ENCODE measurements around the gene ATP6V1B1.
"Not testable (repeated sequence)": the region's sequence is repeated elsewhere in the genome, so short reads cannot be mapped to it uniquely, and the experiment has no call there.

The ATP6V1B1 gene

DNA sequence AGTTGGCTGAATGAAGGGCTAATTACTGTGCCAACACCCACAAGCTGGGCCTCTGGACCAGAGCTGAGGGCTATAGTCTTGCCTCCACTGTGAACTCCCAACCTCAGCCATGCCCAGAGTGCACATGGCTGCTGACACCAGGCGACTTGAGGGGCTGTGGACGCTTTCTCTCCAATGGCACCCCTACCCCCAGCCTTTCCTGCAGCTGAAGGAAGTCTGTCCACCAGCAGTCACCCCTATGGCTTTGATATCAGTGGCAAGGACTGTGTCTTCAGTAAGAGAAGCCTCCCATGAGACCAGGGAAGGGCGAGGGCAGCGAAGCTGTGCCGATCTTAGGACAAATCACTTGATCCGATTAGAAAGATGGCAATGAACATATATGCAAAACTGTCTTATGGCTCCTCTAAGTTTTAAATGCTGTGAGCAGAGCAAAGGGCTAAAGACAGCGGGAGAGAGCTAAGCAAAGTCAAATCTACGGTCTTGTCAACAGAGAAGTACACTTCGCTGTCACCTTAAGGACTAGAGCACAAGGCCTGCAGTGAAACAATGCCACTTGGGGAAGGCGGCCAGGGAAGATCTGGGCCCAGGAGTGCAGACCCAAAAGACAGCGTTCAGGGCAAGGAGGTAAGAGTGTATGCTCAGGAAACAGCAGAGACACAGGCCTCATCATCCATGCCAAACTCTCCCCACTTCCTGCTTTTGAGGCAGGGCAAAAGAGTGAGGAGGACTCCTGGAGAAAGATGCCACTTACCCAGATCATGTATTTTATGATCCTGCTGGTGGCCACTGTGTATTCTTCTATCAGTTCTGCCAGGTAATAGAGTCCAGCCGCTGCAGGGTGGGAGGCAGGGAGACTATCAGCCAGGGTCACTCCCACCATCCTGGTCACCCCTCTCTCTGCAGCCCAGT, 57.5 kb downstream of the ATP6V1B1 start:
- peaks cover 61% of the 10 kb centered on the region for H3K36me3 Mint-ChIP-seq
- H3K4me1 Mint-ChIP-seq, result peaks cover 23% of the 10 kb centered on the region

GRCh38 chr2:70994009-70994698, 58.5 kb downstream of the ATP6V1B1 start:
- no peaks in the 10 kb centered on the region for H3K9me3 Mint-ChIP-seq
- H3K4me1 Mint-ChIP-seq, result peaks cover 23% of the 10 kb centered on the region
- H3K4me3 Mint-ChIP-seq, result peak overlapping the region; percentile 99
- peaks cover 51% of the 10 kb centered on the region for H3K36me3 Mint-ChIP-seq
- ATAC-seq (peak; percentile 74), DNase-seq (ENCODE audit: low spot score in 2 of 2) (peak; percentile 55 to 77)
- peak overlapping the region; percentile 97 for H3K27ac Mint-ChIP-seq

More for the DNA sequence above, 57.5 kb downstream of the ATP6V1B1 start:
- no peaks in the 10 kb centered on the region for H3K9me3 Mint-ChIP-seq
- ATAC-seq (no peak), DNase-seq (ENCODE audit: low spot score in 2 of 2) (no peak)
- peak overlapping the region; percentile 99 for H3K4me3 Mint-ChIP-seq
- peak overlapping the region; percentile 97 for H3K27ac Mint-ChIP-seq

DNA sequence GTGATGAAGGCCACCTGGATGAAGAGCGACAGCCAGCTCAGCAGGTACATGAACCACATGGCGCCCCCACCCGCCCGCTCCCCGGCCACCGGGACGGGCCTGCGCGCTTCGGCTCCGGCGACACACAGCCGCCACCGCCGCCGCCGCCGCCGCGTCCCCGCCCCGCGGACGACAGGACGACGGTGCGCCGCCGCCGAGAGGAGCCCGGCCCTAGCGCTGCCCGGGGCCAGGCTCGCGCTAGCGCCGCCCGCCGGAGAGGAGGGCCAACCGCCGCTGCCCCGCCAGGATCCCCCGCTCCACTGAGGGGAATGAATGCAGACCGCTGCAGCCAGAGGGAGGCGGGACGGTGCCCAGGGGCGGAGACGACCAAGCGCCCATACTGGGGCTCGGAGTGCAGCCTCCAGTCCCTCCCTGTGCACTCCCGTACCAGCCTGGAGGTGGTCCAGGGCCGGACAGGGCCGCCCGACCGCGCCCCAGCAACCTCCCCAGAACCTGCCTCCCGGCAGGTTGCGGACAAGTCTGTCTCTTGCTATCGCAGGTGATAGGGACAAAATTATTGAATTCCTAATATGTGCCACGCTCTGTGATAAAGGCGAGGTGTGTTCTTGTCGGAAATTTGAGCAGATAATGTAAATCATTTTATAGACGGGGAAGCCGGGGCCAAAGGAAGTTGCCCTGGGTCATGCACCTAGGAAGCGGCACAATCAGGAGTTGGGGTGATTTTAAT, 59.2 kb downstream of the ATP6V1B1 start, which contains the start of gene TEX261:
TEX261 (minus strand) TSS at position 175 of the 727 bp plus-strand sequence; CDS start at position 59, 116 bp downstream.
- Mint-ChIP-seq H3K9me3 (no peaks in the 10 kb centered on the region), H3K4me1 (peaks cover 23% of the 10 kb centered on the region), H3K4me3 (peak within 1 kb of the TSS; percentile 99), H3K27ac (peak within 1 kb of the TSS; percentile 97), H3K36me3 (peaks cover 44% of the 10 kb centered on the region)
- ATAC-seq, result peak; percentile 97
- peak; percentile 96 to 97 for DNase-seq (ENCODE audit: low spot score in 2 of 2)

DNA sequence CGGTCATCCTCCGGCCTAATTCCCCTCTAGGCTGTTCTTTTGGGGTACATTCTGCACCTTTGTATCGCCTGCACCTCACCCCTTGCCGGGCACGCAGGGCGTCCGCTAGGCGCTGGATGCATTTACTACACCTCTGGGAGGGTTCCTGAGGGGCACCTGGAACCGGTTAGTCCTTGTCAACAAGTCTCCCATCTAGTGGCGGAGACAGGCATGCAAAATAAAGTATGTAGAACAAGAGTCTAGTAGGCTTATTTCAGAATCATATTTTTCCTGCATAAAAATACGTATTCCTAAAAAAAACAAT, 59.7 kb downstream of the ATP6V1B1 start:
- peaks cover 39% of the 10 kb centered on the region for H3K36me3 Mint-ChIP-seq
- peak; percentile 49 for ATAC-seq

DNA sequence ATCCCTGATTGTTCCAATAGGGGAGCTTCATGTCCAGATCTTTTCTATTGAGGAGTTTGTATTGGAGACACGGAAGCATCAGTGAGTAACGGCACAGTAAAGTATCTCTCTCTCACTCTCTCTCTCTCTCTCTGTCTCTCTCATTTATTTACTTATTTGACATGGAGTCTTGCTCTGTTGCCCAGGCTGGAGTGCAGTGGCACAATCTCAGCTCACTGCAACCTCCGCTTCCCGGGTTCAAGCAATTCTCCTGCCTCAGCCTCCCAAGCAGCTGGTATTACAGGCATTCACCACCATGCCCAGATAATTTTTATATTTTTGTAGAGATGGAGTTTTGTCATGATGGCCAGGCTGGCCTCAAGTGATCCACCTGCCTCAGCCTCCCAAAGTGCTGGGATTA, 63.2 kb downstream of the ATP6V1B1 start:
- peaks cover 18% of the 10 kb centered on the region for H3K4me1 Mint-ChIP-seq

More for the DNA sequence above, 59.7 kb downstream of the ATP6V1B1 start:
- Mint-ChIP-seq H3K9me3 (no peaks in the 10 kb centered on the region), H3K27ac (peak overlapping the region; percentile 65), H3K4me3 (peak overlapping the region; percentile 99), H3K4me1 (peaks cover 24% of the 10 kb centered on the region)
- peak; percentile 17 to 69 for DNase-seq (ENCODE audit: low spot score in 2 of 2)

DNA sequence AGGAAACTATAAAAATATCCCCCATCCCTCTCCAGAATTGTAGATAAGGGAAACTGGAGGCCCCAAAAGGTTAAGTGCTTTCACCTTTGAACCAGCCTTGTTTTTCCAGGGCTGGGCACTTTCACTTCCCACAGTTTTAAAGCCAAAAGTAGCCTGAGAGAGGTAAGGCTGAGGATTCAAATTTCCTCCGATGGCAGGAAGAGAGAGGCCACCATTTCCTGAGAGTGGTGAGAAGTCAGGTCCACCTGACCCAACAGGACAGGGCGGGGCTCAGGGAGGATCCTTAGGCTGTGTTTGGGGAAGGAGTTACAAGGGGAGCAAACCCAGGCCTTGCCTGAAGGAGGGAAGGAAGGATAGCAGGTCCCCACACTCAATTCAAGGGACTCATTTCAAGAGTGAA, 63.7 kb downstream of the ATP6V1B1 start:
- ATAC-seq, result no peak
- Mint-ChIP-seq H3K9me3 (no peaks in the 10 kb centered on the region), H3K4me1 (peaks cover 14% of the 10 kb centered on the region), H3K27ac (no peak overlapping the region), H3K36me3 (peaks cover under 1% of the 10 kb centered on the region), H3K4me3 (no peak overlapping the region)
- no peak for DNase-seq (ENCODE audit: low spot score in 2 of 2)

More for the DNA sequence above, 63.2 kb downstream of the ATP6V1B1 start:
- not testable (repeated sequence) for H3K4me3 Mint-ChIP-seq; DNase-seq (ENCODE audit: low spot score in 2 of 2); ATAC-seq; H3K36me3 Mint-ChIP-seq; H3K27ac Mint-ChIP-seq; H3K9me3 Mint-ChIP-seq

DNA sequence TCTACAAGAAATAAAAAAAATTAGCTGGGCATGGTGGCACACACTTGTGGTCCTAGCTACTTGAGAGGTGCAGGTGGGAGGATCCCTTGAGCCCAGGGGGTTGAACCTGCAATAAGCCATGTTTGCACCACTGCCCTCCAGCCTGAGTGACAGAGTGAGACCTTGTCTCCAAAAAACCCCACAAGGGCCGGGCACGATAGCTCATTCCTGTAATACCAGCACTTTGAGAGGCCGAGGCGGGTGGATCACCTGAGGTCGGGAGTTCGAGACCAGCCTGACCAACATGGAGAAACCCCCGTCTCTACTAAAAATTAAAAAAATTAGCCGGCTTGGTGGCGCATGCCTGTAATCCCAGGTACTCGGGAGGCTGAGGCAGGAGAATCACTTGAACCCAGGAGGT, 64.2 kb downstream of the ATP6V1B1 start:
- H3K4me3 Mint-ChIP-seq, H3K27ac Mint-ChIP-seq, ATAC-seq: not testable (repeated sequence)

GRCh38 chr2:71000780-71001591, 65.3 kb downstream of the ATP6V1B1 start:
- Mint-ChIP-seq H3K27ac (peak overlapping the region; percentile 89), H3K9me3 (no peaks in the 10 kb centered on the region), H3K4me1 (peaks cover 14% of the 10 kb centered on the region), H3K36me3 (no peaks in the 10 kb centered on the region), H3K4me3 (peak overlapping the region; percentile 67)
- peak; percentile 77 to 91 for DNase-seq (ENCODE audit: low spot score in 2 of 2)
- peak; percentile 91 for ATAC-seq

More for the DNA sequence above, 64.2 kb downstream of the ATP6V1B1 start:
- peaks cover 14% of the 10 kb centered on the region for H3K4me1 Mint-ChIP-seq
- H3K36me3 Mint-ChIP-seq; DNase-seq (ENCODE audit: low spot score in 2 of 2); H3K9me3 Mint-ChIP-seq: not testable (repeated sequence)

DNA sequence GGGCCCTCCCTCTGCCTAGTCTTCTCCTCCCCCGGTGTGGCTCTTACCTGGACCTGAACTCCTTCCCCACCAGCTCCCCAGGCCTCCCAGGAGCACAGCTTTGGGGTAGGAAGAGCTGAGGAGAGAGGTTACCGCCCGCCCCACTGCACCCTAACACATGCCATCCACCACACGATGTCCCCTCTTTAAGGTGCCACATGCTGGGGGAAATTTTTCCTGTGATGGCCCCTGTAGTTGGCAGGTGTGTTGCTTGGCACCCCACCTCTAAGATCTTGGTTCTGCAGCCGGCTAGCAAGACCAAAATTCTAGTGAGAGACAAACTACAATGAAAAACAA, 65.9 kb downstream of the ATP6V1B1 start:
- peak overlapping the region; percentile 89 for H3K27ac Mint-ChIP-seq
- peak overlapping the region; percentile 67 for H3K4me3 Mint-ChIP-seq
- H3K9me3 Mint-ChIP-seq, result no peaks in the 10 kb centered on the region
- DNase-seq (ENCODE audit: low spot score in 2 of 2) (no peak), ATAC-seq (no peak)
- H3K36me3 Mint-ChIP-seq, result no peaks in the 10 kb centered on the region
- H3K4me1 Mint-ChIP-seq, result peaks cover 14% of the 10 kb centered on the region

GRCh38 chr2:71001981-71002570, 66.4 kb downstream of the ATP6V1B1 start:
- peaks cover 14% of the 10 kb centered on the region for H3K4me1 Mint-ChIP-seq
- no peaks in the 10 kb centered on the region for H3K36me3 Mint-ChIP-seq
- no peak overlapping the region for H3K4me3 Mint-ChIP-seq
- H3K27ac Mint-ChIP-seq, result no peak overlapping the region
- H3K9me3 Mint-ChIP-seq, result no peaks in the 10 kb centered on the region
- ATAC-seq (no peak), DNase-seq (ENCODE audit: low spot score in 2 of 2) (peak in 1 of 2 donors; percentile 41)

- no peaks in the 10 kb centered on the region for H3K36me3 Mint-ChIP-seq
- no peak overlapping the region for H3K4me3 Mint-ChIP-seq
- H3K4me1 Mint-ChIP-seq, result peaks cover 14% of the 10 kb centered on the region
- H3K27ac Mint-ChIP-seq, result peak overlapping the region; percentile 58
- DNase-seq (ENCODE audit: low spot score in 2 of 2) (no peak), ATAC-seq (no peak)
- H3K9me3 Mint-ChIP-seq, result no peaks in the 10 kb centered on the region
These were observed 67.7 kb downstream of the ATP6V1B1 start for GRCh38 chr2:71003396-71003795.

DNA sequence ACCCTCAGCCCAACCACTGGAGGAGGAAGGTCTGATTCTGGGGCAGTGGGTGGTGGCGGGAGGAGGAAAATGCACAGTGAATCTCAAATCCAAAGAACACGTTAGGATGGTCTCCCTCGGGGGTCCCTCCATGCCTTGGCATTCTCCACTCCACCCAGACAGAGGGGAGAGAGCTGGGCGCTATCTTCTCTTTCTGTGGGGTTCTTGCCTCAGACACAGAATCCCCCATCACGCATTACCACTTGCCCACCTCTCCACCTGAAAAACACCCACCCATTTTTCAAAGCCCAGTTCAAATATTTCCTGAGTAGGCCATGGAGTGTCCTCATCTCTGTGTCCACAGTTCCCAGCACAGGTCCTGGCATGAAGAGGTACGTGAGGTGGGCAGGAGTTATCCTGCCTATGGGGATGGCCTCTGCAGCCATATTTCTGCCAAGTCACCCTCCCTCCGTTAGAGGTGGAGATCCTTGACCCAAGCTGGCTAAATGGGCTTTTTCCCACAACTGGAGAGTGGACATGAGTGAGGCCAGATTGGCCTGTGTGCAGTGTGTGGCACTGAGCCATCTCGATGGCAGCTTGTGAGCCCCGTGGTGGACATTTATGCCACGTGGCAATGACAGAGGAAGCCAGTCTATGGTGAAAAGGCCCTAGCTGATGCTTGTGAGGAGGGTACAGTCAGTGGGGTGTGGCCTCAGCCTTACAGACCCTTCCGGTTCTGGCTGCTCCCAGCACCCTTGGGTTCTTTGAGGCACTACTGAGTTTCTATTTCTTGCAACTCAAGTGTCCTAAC, 68.5 kb downstream of the ATP6V1B1 start:
- Mint-ChIP-seq H3K9me3 (no peaks in the 10 kb centered on the region), H3K4me1 (peaks cover 14% of the 10 kb centered on the region), H3K4me3 (no peak overlapping the region), H3K36me3 (no peaks in the 10 kb centered on the region), H3K27ac (peak overlapping the region; percentile 58)
- DNase-seq (ENCODE audit: low spot score in 2 of 2), result no peak
- ATAC-seq, result no peak

GRCh38 chr2:71004857-71005256, 69.2 kb downstream of the ATP6V1B1 start:
- DNase-seq (ENCODE audit: low spot score in 2 of 2) (no peak), ATAC-seq (no peak)
- H3K4me3 Mint-ChIP-seq, result no peak overlapping the region
- peaks cover 14% of the 10 kb centered on the region for H3K4me1 Mint-ChIP-seq
- H3K36me3 Mint-ChIP-seq, result no peaks in the 10 kb centered on the region
- H3K27ac Mint-ChIP-seq, result no peak overlapping the region
- no peaks in the 10 kb centered on the region for H3K9me3 Mint-ChIP-seq
